ENCODE results near the gene GALNT10.

DNA sequence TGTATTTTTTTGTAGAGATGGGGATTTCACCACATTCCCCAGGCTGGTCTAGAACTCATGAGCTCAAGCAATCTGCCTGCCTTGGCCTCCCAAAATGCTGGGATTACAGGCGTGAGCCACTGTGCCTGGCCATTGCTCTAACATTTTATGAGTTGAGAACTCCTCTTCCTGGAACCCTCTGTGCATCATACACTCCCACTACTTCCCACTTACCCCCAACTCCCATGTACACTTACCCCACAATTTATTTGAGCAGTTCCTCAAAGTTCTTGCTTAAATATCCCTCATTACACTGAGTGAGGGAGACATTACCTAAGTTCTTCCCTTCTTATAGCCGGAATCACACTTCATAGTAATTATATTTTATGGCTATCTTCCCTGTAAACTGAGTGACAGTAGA is 42.9 kb upstream of the GALNT10 start:
- TF ChIP-seq NFYB (CRISPR knock-in tag; conservative IDR thresholded peaks at IDR 0.05; ENCODE audit: low read depth) (no peak), TP53 (CRISPR knock-in tag; IDR thresholded peaks at IDR 0.05) (no peak), CTCF (IDR thresholded peaks at IDR 0.05) (no peak), ZBTB21 (CRISPR knock-in tag; IDR thresholded peaks at IDR 0.05; ENCODE audit: borderline replicate concordance) (no peak), ETV6 (CRISPR knock-in tag; IDR thresholded peaks at IDR 0.05) (no peak), ZSCAN18 (CRISPR knock-in tag; IDR thresholded peaks at IDR 0.05) (no peak), ZNF219 (CRISPR knock-in tag; IDR thresholded peaks at IDR 0.05; ENCODE audit: borderline replicate concordance) (no peak), JUN (CRISPR knock-in tag; IDR thresholded peaks at IDR 0.05) (no peak), NFE2L1 (CRISPR knock-in tag; IDR thresholded peaks at IDR 0.05) (no peak)
- TF ChIP-seq, protein P1, sequence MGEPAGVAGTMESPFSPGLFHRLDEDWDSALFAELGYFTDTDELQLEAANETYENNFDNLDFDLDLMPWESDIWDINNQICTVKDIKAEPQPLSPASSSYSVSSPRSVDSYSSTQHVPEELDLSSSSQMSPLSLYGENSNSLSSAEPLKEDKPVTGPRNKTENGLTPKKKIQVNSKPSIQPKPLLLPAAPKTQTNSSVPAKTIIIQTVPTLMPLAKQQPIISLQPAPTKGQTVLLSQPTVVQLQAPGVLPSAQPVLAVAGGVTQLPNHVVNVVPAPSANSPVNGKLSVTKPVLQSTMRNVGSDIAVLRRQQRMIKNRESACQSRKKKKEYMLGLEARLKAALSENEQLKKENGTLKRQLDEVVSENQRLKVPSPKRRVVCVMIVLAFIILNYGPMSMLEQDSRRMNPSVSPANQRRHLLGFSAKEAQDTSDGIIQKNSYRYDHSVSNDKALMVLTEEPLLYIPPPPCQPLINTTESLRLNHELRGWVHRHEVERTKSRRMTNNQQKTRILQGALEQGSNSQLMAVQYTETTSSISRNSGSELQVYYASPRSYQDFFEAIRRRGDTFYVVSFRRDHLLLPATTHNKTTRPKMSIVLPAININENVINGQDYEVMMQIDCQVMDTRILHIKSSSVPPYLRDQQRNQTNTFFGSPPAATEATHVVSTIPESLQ (CRISPR knock-in tag; IDR thresholded peaks at IDR 0.05), result no peak
- TF ChIP-seq, protein P2, sequence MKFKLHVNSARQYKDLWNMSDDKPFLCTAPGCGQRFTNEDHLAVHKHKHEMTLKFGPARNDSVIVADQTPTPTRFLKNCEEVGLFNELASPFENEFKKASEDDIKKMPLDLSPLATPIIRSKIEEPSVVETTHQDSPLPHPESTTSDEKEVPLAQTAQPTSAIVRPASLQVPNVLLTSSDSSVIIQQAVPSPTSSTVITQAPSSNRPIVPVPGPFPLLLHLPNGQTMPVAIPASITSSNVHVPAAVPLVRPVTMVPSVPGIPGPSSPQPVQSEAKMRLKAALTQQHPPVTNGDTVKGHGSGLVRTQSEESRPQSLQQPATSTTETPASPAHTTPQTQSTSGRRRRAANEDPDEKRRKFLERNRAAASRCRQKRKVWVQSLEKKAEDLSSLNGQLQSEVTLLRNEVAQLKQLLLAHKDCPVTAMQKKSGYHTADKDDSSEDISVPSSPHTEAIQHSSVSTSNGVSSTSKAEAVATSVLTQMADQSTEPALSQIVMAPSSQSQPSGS (CRISPR knock-in tag; IDR thresholded peaks at IDR 0.05; ENCODE audit: borderline replicate concordance, low read depth), result no peak
- TF ChIP-seq, protein P3, sequence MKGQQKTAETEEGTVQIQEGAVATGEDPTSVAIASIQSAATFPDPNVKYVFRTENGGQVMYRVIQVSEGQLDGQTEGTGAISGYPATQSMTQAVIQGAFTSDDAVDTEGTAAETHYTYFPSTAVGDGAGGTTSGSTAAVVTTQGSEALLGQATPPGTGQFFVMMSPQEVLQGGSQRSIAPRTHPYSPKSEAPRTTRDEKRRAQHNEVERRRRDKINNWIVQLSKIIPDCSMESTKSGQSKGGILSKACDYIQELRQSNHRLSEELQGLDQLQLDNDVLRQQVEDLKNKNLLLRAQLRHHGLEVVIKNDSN (CRISPR knock-in tag; IDR thresholded peaks at IDR 0.05), result no peak

Data from WTC11 (cell line).